Small intestine (tissue), 7 donors: Measurements from ENCODE around the gene SAXO1. TPM values are rescaled to one million over a fixed set of nuclear protein-coding genes. Genes with fewer than 3 reads are reported as not detected.
A peak's percentile ranks its signal among the peaks of the same experiment; 100 is the strongest.
"Not testable (repeated sequence)": the region's sequence is repeated elsewhere in the genome, so short reads cannot be mapped to it uniquely, and the experiment has no call there.

ENCODE experiments used
- DNase-seq, 2 donors: peaks; one replicate each; pipeline versions ENCODE4 v3.0.0 to v3.0.0-alpha.2; 2013
- FAIRE-seq: peaks from 2 replicates; lab custom pipeline; 2012; peaks lifted over from hg19 to GRCh38; lab: Jason Lieb, UNC
- H3K27ac ChIP-seq, 3 donors: one replicate each; pipeline ENCODE4 v1.5.1; 2013; ENCODE audit warnings: low read length in 2 of 3, mild to moderate bottlenecking in 2 of 3, control low read depth in 1 of 3, inconsistent platforms in 1 of 3, low read depth in 1 of 3, moderate library complexity in 1 of 3
- H3K27me3 ChIP-seq, 3 donors: one replicate each; pipeline ENCODE4 v1.6.1; 2013; ENCODE audit warnings: low read length in 3 of 3, inconsistent platforms in 1 of 3; ENCODE audit not compliant: control insufficient read depth in 3 of 3, insufficient read depth in 3 of 3
- H3K36me3 ChIP-seq, 3 donors: one replicate each; pipeline ENCODE4 v1.6.1; 2013; ENCODE audit warnings: low read length in 3 of 3, inconsistent platforms in 1 of 3, low read depth in 1 of 3, mild to moderate bottlenecking in 1 of 3, moderate library complexity in 1 of 3; ENCODE audit not compliant: control insufficient read depth in 3 of 3, insufficient read depth in 2 of 3
- H3K4me1 ChIP-seq, 3 donors: one replicate each; pipeline ENCODE4 v1.6.1; 2013; ENCODE audit warnings: low read length in 2 of 3, inconsistent platforms in 1 of 3, low read depth in 1 of 3, mild to moderate bottlenecking in 1 of 3, moderate library complexity in 1 of 3; ENCODE audit not compliant: control insufficient read depth in 3 of 3, insufficient read depth in 2 of 3
- H3K4me3 ChIP-seq, 3 donors: one replicate each; pipeline ENCODE4 v1.5.1; 2013; ENCODE audit warnings: low read length in 3 of 3, control low read depth in 1 of 3, inconsistent platforms in 1 of 3, low read depth in 1 of 3, mild to moderate bottlenecking in 1 of 3, moderate library complexity in 1 of 3
- H3K9me3 ChIP-seq, 2 donors: one replicate each; pipeline ENCODE4 v1.6.1; 2013; ENCODE audit warnings: low read depth in 1 of 2, low read length in 1 of 2; ENCODE audit not compliant: control insufficient read depth in 2 of 2, insufficient read depth in 1 of 2
- WGBS, 3 donors: extraction: QIAGEN DNeasy Blood & Tissue Kit; methylation state at CpG; one replicate each; pipeline ENCODE4 v1.1.7; 2013; 5-methylcytosine and 5-hydroxymethylcytosine counted together
- polyA plus RNA-seq, 4 donors: library from polyadenylated mRNA; stranded (reverse) in 3 of 4; unstranded in 1 of 4; fragments of 200-250 nt in 3 of 4; fragments of 120-200 nt in 1 of 4; gene quantifications; one replicate each; pipeline versions ENCODE4 v1.2.1 to v1.2.3, GENCODE V29; 2013
- donor health status: healthy with polysubstance abuse.
- donor health status: control.
- donor health status: control.
- donor health status: Bipolar disorder and iron deficiency.
- donor health status: healthy.

The SAXO1 gene
- polyA plus RNA-seq, 4 donors, result 0.01 TPM; not detected in 2

GRCh38 chr9:19036611-19037010 lies 3.6 kb upstream of the SAXO1 start:
- no peak for FAIRE-seq
- no peak for DNase-seq
- no peaks in the 10 kb centered on the region for H3K4me1 ChIP-seq
- H3K36me3 ChIP-seq, result no peaks in the 10 kb centered on the region
- no peak overlapping the region for H3K27ac ChIP-seq
- WGBS, 3 donors, result 94 to 97% (median 94%) methylated on average over 5 of the region's 5 CpGs
- H3K9me3 ChIP-seq, result peaks cover 0 to 2% of the 10 kb centered on the region in 2 donors
- H3K4me3 ChIP-seq, result no peak overlapping the region
- H3K27me3 ChIP-seq, result peaks cover 0 to 3% (median 0%) of the 10 kb centered on the region in 3 donors

- no peak overlapping the region for H3K27ac ChIP-seq
- no peaks in the 10 kb centered on the region for H3K4me1 ChIP-seq
- H3K4me3 ChIP-seq, result no peak overlapping the region
- FAIRE-seq, result no peak
- peaks cover 0 to 5% (median 0%) of the 10 kb centered on the region in 3 donors for H3K27me3 ChIP-seq
- DNase-seq, result peak in 1 of 2 donors; percentile 10
- 63 to 72% (median 66%) methylated on average over 14 of the region's 14 CpGs for WGBS, 3 donors
- H3K9me3 ChIP-seq, result peaks cover 0 to 2% of the 10 kb centered on the region in 2 donors
- no peaks in the 10 kb centered on the region for H3K36me3 ChIP-seq
These were observed 603 bp downstream of the SAXO1 start for GRCh38 chr9:19032406-19032805.

GRCh38 chr9:19030899-19031298 lies 2.1 kb downstream of the SAXO1 start:
- no peak for DNase-seq

GRCh38 chr9:19028835-19029451 lies 4.1 kb downstream of the SAXO1 start:
- H3K9me3 ChIP-seq, result no peaks in the 10 kb centered on the region
- no peak overlapping the region for H3K4me3 ChIP-seq
- peak; percentile 68 to 72 for DNase-seq
- H3K36me3 ChIP-seq, result no peaks in the 10 kb centered on the region
- peaks cover 0 to 5% (median 0%) of the 10 kb centered on the region in 3 donors for H3K27me3 ChIP-seq
- FAIRE-seq, result no peak
- H3K4me1 ChIP-seq, result no peaks in the 10 kb centered on the region
- WGBS, 3 donors, result 26 to 37% (median 36%) methylated on average over 8 of the region's 8 CpGs
- H3K27ac ChIP-seq, result no peak overlapping the region

More at GRCh38 chr9:19030899-19031298, 2.1 kb downstream of the SAXO1 start:
- Histone ChIP-seq H3K4me1 (no peaks in the 10 kb centered on the region), H3K36me3 (no peaks in the 10 kb centered on the region), H3K4me3 (no peak overlapping the region), H3K27ac (no peak overlapping the region), H3K9me3 (no peaks in the 10 kb centered on the region), H3K27me3 (peaks cover 0 to 5% (median 0%) of the 10 kb centered on the region in 3 donors)
- FAIRE-seq, result no peak
- WGBS, 3 donors, result 77 to 93% (median 82%) methylated on average over 1 of the region's 1 CpG

GRCh38 chr9:19027825-19028224 lies 5.2 kb downstream of the SAXO1 start:
- DNase-seq, result no peak
- Histone ChIP-seq H3K9me3 (no peaks in the 10 kb centered on the region), H3K27ac (no peak overlapping the region), H3K4me1 (no peaks in the 10 kb centered on the region), H3K27me3 (peaks cover 0 to 5% (median 0%) of the 10 kb centered on the region in 3 donors), H3K4me3 (no peak overlapping the region), H3K36me3 (no peaks in the 10 kb centered on the region)
- FAIRE-seq, result no peak
- WGBS, 3 donors, result 89 to 92% (median 91%) methylated on average over 22 of the region's 22 CpGs

GRCh38 chr9:19026375-19026774 lies 6.6 kb downstream of the SAXO1 start:
- WGBS, 3 donors, result 74 to 87% (median 80%) methylated on average over 6 of the region's 6 CpGs
- no peaks in the 10 kb centered on the region for H3K9me3 ChIP-seq

GRCh38 chr9:19023078-19023477 lies 9.9 kb downstream of the SAXO1 start:
- Histone ChIP-seq H3K9me3 (no peaks in the 10 kb centered on the region), H3K27ac (no peak overlapping the region), H3K4me1 (no peaks in the 10 kb centered on the region), H3K36me3 (no peaks in the 10 kb centered on the region), H3K27me3 (no peaks in the 10 kb centered on the region), H3K4me3 (no peak overlapping the region)
- 57 to 69% (median 65%) methylated on average over 5 of the region's 5 CpGs for WGBS, 3 donors
- no peak for FAIRE-seq
- no peak for DNase-seq

More at GRCh38 chr9:19026375-19026774, 6.6 kb downstream of the SAXO1 start:
- Histone ChIP-seq H3K36me3 (no peaks in the 10 kb centered on the region), H3K27ac (no peak overlapping the region), H3K4me1 (no peaks in the 10 kb centered on the region), H3K27me3 (peaks cover 0 to 2% (median 0%) of the 10 kb centered on the region in 3 donors), H3K4me3 (no peak overlapping the region)
- FAIRE-seq (no peak), DNase-seq (no peak)

GRCh38 chr9:19022206-19022605 lies 10.8 kb downstream of the SAXO1 start:
- Histone ChIP-seq H3K4me1 (no peaks in the 10 kb centered on the region), H3K9me3 (no peaks in the 10 kb centered on the region), H3K4me3 (no peak overlapping the region), H3K27ac (no peak overlapping the region), H3K27me3 (no peaks in the 10 kb centered on the region), H3K36me3 (no peaks in the 10 kb centered on the region)
- FAIRE-seq, result no peak
- 88 to 96% (median 95%) methylated on average over 2 of the region's 2 CpGs for WGBS, 3 donors
- no peak for DNase-seq

GRCh38 chr9:19021649-19022048 lies 11.4 kb downstream of the SAXO1 start:
- FAIRE-seq, H3K4me3 ChIP-seq, DNase-seq, H3K27me3 ChIP-seq, H3K9me3 ChIP-seq, H3K36me3 ChIP-seq, H3K27ac ChIP-seq, H3K4me1 ChIP-seq: not testable (repeated sequence)
- WGBS, 3 donors, result 86 to 93% (median 90%) methylated on average over 2 of the region's 2 CpGs
